ENCODE results near the gene SVOP.

GRCh38 chr12:108886873-108887629, 133.8 kb downstream of the SVOP start:
- no peak for TF ChIP-seq ZBTB7A (IDR thresholded peaks at IDR 0.05; ENCODE audit: low read depth)
- TF ChIP-seq TAF1 (IDR thresholded peaks at IDR 0.05; ENCODE audit: low read depth), result no peak
- TF ChIP-seq, protein P1, sequence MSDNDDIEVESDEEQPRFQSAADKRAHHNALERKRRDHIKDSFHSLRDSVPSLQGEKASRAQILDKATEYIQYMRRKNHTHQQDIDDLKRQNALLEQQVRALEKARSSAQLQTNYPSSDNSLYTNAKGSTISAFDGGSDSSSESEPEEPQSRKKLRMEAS (IDR thresholded peaks at IDR 0.05), result no peak

Measured in Ishikawa (cell line).